SH-SY5Y (cell line): Measurements from ENCODE around the gene GMDS.

Experiments used
- GATA2 ChIP-seq: IDR thresholded peaks from 2 replicates; pipeline ENCODE4 v1.6.1; 2011; ENCODE audit warnings: mild to moderate bottlenecking, low read depth, low read length
- GATA3 ChIP-seq: IDR thresholded peaks from 2 replicates; pipeline ENCODE4 v1.6.1; 2011; ENCODE audit warnings: low read depth, mild to moderate bottlenecking, low read length, moderate library complexity

GRCh38 chr6:2094642-2095041 lies 150.8 kb downstream of the GMDS start:
- TF ChIP-seq GATA2 (no peak), GATA3 (no peak)
